ENCODE results near the gene PDE2A. TPM values are rescaled to one million over a fixed set of nuclear protein-coding genes. Genes with fewer than 3 reads are reported as not detected.

The PDE2A gene
- polyA plus RNA-seq, 1 donor, result 15.1 TPM

DNA sequence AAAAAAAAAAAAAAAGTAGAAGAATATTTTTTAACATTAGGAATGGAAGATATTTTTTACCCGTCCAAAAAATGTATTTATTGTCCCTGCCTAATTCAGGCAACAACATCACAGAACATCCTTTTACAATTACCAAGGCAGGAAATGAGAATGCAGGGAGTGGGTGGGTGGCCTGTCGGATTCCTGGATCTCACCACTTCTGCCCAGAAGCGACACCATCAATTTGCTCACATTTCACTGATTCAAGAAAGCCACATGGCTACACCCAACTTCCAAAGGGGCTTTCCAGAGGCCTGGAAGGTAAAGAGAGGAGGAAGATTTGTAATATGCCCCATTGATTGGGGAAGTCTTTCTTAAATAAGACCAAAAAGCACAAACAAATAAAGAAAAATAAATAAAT lies 146.1 kb downstream of the PDE2A start:
- Histone ChIP-seq H3K9me3 (ENCODE audit: control insufficient read depth, low read depth, low read length) (no peaks in the 10 kb centered on the region), H3K4me3 (ENCODE audit: low read length) (no peak overlapping the region), H3K27me3 (ENCODE audit: control insufficient read depth, insufficient read depth, low read length) (no peaks in the 10 kb centered on the region), H3K27ac (ENCODE audit: low read length) (no peak overlapping the region), H3K4me1 (ENCODE audit: control insufficient read depth, insufficient read depth, low read length) (no peaks in the 10 kb centered on the region), H3K36me3 (ENCODE audit: control insufficient read depth, insufficient read depth, low read length) (no peaks in the 10 kb centered on the region)
- WGBS (ENCODE audit: insufficient coverage, low lambda C conversion rate), result 100% methylated on average over 1 of the region's 3 CpGs
- DNase-seq, result no peak

Other genes starting within 250 kb of the PDE2A start
- gene CLPB, start 239.9 kb downstream of the PDE2A start, polyA plus RNA-seq, result 6.4 TPM
- 69.1 TPM for gene ARAP1, start 78.0 kb upstream of the PDE2A start, polyA plus RNA-seq
- gene STARD10, start 119.6 kb upstream of the PDE2A start, polyA plus RNA-seq, result 331 TPM
- 47.5 TPM for gene ATG16L2, start 140.0 kb upstream of the PDE2A start, polyA plus RNA-seq

Measured in large intestine (tissue), 3 donors.